Trophoblast cell (in vitro differentiated cells and primary cell): ENCODE results near the gene FMO4.

Source experiments
- DNase-seq, 2 donors: peaks; one replicate each; pipeline ENCODE4 v3.0.0-alpha.2; 2016
- H2AFZ ChIP-seq: 2 replicates; pipeline ENCODE4 v1.6.1; 2013; ENCODE audit warnings: low read length, moderate library complexity, mild to moderate bottlenecking; ENCODE audit not compliant: insufficient read depth, poor library complexity
- H2AK5ac ChIP-seq: 2 replicates; pipeline ENCODE4 v1.6.1; 2013; ENCODE audit warnings: mild to moderate bottlenecking, low read length
- H2BK120ac ChIP-seq: 2 replicates; pipeline ENCODE4 v1.6.1; 2013; ENCODE audit warnings: low read length, mild to moderate bottlenecking, moderate library complexity; ENCODE audit not compliant: insufficient read depth, poor library complexity
- H2BK12ac ChIP-seq: 2 replicates; pipeline ENCODE4 v1.6.1; 2013; ENCODE audit warnings: mild to moderate bottlenecking, low read length, moderate library complexity
- H2BK5ac ChIP-seq: 2 replicates; pipeline ENCODE4 v1.6.1; 2013; ENCODE audit warnings: low read length, low read depth, moderate library complexity, mild to moderate bottlenecking; ENCODE audit not compliant: poor library complexity
- H3K14ac ChIP-seq: 2 replicates; pipeline ENCODE4 v1.6.1; 2013; ENCODE audit warnings: mild to moderate bottlenecking, low read length
- H3K18ac ChIP-seq: 2 replicates; pipeline ENCODE4 v1.6.1; 2013; ENCODE audit warnings: mild to moderate bottlenecking, low read length
- H3K23ac ChIP-seq: 2 replicates; pipeline ENCODE4 v1.6.1; 2013; ENCODE audit warnings: low read length
- H3K27ac ChIP-seq: 2 replicates; pipeline ENCODE4 v1.5.1; 2013; ENCODE audit warnings: low read depth, mild to moderate bottlenecking, inconsistent platforms, low read length, moderate library complexity
- H3K27me3 ChIP-seq: 2 replicates; pipeline ENCODE4 v1.6.1; 2013; ENCODE audit warnings: inconsistent platforms, mild to moderate bottlenecking, low read length, moderate library complexity; ENCODE audit not compliant: insufficient read depth
- H3K36me3 ChIP-seq, 2 experiments: 1 replicate in 1 of 2; 2 replicates in 1 of 2; pipeline ENCODE4 v1.6.1; 2013; ENCODE audit warnings: low read length in 2 of 2, mild to moderate bottlenecking in 2 of 2, moderate library complexity in 1 of 2; ENCODE audit not compliant: insufficient read depth in 2 of 2, control insufficient read depth in 1 of 2
- H3K4ac ChIP-seq: 2 replicates; pipeline ENCODE4 v1.6.1; 2013; ENCODE audit warnings: low read depth, mild to moderate bottlenecking, low read length, moderate library complexity
- H3K4me1 ChIP-seq, 2 experiments: 1 replicate in 1 of 2; 2 replicates in 1 of 2; pipeline ENCODE4 v1.6.1; 2013; ENCODE audit warnings: low read length in 2 of 2, mild to moderate bottlenecking in 2 of 2, moderate library complexity in 1 of 2; ENCODE audit not compliant: insufficient read depth in 2 of 2, control insufficient read depth in 1 of 2
- H3K4me2 ChIP-seq: 2 replicates; pipeline ENCODE4 v1.6.1; 2013; ENCODE audit warnings: inconsistent platforms, mild to moderate bottlenecking, low read length, moderate library complexity
- H3K4me3 ChIP-seq: 2 replicates; pipeline ENCODE4 v1.5.1; 2013; ENCODE audit warnings: mild to moderate bottlenecking, low read depth, low read length, inconsistent platforms
- H3K79me1 ChIP-seq: one replicate; pipeline ENCODE4 v1.6.1; 2013; ENCODE audit warnings: low read length
- H3K79me2 ChIP-seq: 2 replicates; pipeline ENCODE4 v1.6.1; 2013; ENCODE audit warnings: low read length, mild to moderate bottlenecking; ENCODE audit not compliant: control insufficient read depth, insufficient read depth, poor library complexity
- H3K9ac ChIP-seq: 2 replicates; pipeline ENCODE4 v1.6.1; 2013; ENCODE audit warnings: mild to moderate bottlenecking, low read length
- H3K9me3 ChIP-seq: 2 replicates; pipeline ENCODE4 v1.6.1; 2013; ENCODE audit warnings: low read depth, mild to moderate bottlenecking, control low read depth, inconsistent platforms, low read length; ENCODE audit not compliant: insufficient read depth
- H4K12ac ChIP-seq: 2 replicates; pipeline ENCODE4 v1.6.1; 2013; ENCODE audit warnings: low read depth, mild to moderate bottlenecking, low read length, moderate library complexity
- H4K8ac ChIP-seq: 2 replicates; pipeline ENCODE4 v1.6.1; 2013; ENCODE audit warnings: low read depth, mild to moderate bottlenecking, low read length, moderate library complexity
- H4K91ac ChIP-seq: one replicate; pipeline ENCODE4 v1.6.1; 2013; ENCODE audit warnings: low read depth, mild to moderate bottlenecking, low read length, moderate library complexity
- WGBS: extraction: QIAGEN DNeasy Blood & Tissue Kit; methylation state at CpG from one replicate; pipeline ENCODE4 v1.1.7; 2013; ENCODE audit warnings: missing lambda C conversion rate; ENCODE audit not compliant: insufficient read length, insufficient coverage; ENCODE audit errors: extremely low coverage; 5-methylcytosine and 5-hydroxymethylcytosine counted together

Gene FMO4

GRCh38 chr1:171346881-171347280 lies 32.9 kb downstream of the FMO4 start:
- Histone ChIP-seq H3K79me2 (no peaks in the 10 kb centered on the region), H3K4me1 (no peaks in the 10 kb centered on the region), H4K12ac (no peak overlapping the region), H3K4ac (no peak overlapping the region), H4K91ac (no peak overlapping the region), H3K4me3 (no peak overlapping the region), H3K23ac (no peak overlapping the region), H2BK12ac (no peak overlapping the region), H3K79me1 (no peaks in the 10 kb centered on the region), H2AK5ac (no peak overlapping the region), H3K4me2 (no peak overlapping the region), H3K36me3 (no peaks in the 10 kb centered on the region), H3K27me3 (no peaks in the 10 kb centered on the region), H3K14ac (no peak overlapping the region), H4K8ac (no peak overlapping the region), H3K9ac (no peak overlapping the region), H2BK120ac (no peak overlapping the region), H3K18ac (no peak overlapping the region), H2BK5ac (no peak overlapping the region), H3K27ac (no peak overlapping the region), H2AFZ (no peak overlapping the region), H3K9me3 (no peaks in the 10 kb centered on the region)
- no peak for DNase-seq
- WGBS: no CpG with 5 or more reads among the region's 1 CpG

GRCh38 chr1:171350594-171350993 lies 36.6 kb downstream of the FMO4 start:
- Histone ChIP-seq H3K14ac (no peak overlapping the region), H3K4me1 (no peaks in the 10 kb centered on the region)

GRCh38 chr1:171351961-171352360 lies 38.0 kb downstream of the FMO4 start:
- H4K8ac ChIP-seq: no peak overlapping the region

More at GRCh38 chr1:171350594-171350993, 36.6 kb downstream of the FMO4 start:
- Histone ChIP-seq H2AFZ (no peak overlapping the region), H3K9me3 (no peaks in the 10 kb centered on the region), H3K27me3 (no peaks in the 10 kb centered on the region), H3K79me1 (no peaks in the 10 kb centered on the region), H3K4ac (no peak overlapping the region), H3K4me2 (no peak overlapping the region), H3K18ac (no peak overlapping the region), H2AK5ac (no peak overlapping the region), H4K91ac (no peak overlapping the region), H3K23ac (no peak overlapping the region), H3K27ac (no peak overlapping the region), H3K36me3 (no peaks in the 10 kb centered on the region), H2BK12ac (no peak overlapping the region), H3K9ac (no peak overlapping the region), H3K79me2 (no peaks in the 10 kb centered on the region), H4K8ac (no peak overlapping the region), H4K12ac (no peak overlapping the region), H2BK5ac (no peak overlapping the region), H3K4me3 (no peak overlapping the region), H2BK120ac (no peak overlapping the region)
- no peak for DNase-seq

GRCh38 chr1:171352554-171352953 lies 38.6 kb downstream of the FMO4 start:
- Histone ChIP-seq H3K4me1 (no peaks in the 10 kb centered on the region), H3K4me2 (no peak overlapping the region), H2BK12ac (no peak overlapping the region), H3K4ac (no peak overlapping the region), H3K79me1 (no peaks in the 10 kb centered on the region), H2BK120ac (no peak overlapping the region), H3K9ac (no peak overlapping the region), H3K14ac (no peak overlapping the region), H3K27me3 (no peaks in the 10 kb centered on the region), H3K18ac (no peak overlapping the region), H2AFZ (no peak overlapping the region), H2BK5ac (no peak overlapping the region), H4K8ac (no peak overlapping the region), H2AK5ac (no peak overlapping the region), H3K27ac (no peak overlapping the region), H3K4me3 (no peak overlapping the region), H3K79me2 (no peaks in the 10 kb centered on the region), H3K9me3 (no peaks in the 10 kb centered on the region), H3K36me3 (no peaks in the 10 kb centered on the region), H3K23ac (no peak overlapping the region), H4K12ac (no peak overlapping the region), H4K91ac (no peak overlapping the region)
- peak in 1 of 2 donors; percentile 14 for DNase-seq
- WGBS: no CpG with 5 or more reads among the region's 2 CpGs

More at GRCh38 chr1:171351961-171352360, 38.0 kb downstream of the FMO4 start:
- Histone ChIP-seq H3K4ac (no peak overlapping the region), H2BK120ac (no peak overlapping the region), H2AFZ (no peak overlapping the region), H3K36me3 (no peaks in the 10 kb centered on the region), H3K9ac (no peak overlapping the region), H3K14ac (no peak overlapping the region), H2BK5ac (no peak overlapping the region), H2AK5ac (no peak overlapping the region), H3K79me2 (no peaks in the 10 kb centered on the region), H3K4me1 (no peaks in the 10 kb centered on the region), H4K12ac (no peak overlapping the region), H3K27me3 (no peaks in the 10 kb centered on the region), H2BK12ac (no peak overlapping the region), H3K79me1 (no peaks in the 10 kb centered on the region), H3K4me2 (no peak overlapping the region), H3K27ac (no peak overlapping the region), H3K23ac (no peak overlapping the region), H3K18ac (no peak overlapping the region), H3K4me3 (no peak overlapping the region), H4K91ac (no peak overlapping the region), H3K9me3 (no peaks in the 10 kb centered on the region)
- no CpG with 5 or more reads among the region's 3 CpGs for WGBS
- DNase-seq: no peak
